GM12892 (cell line): ENCODE results near the gene HSD17B7.

Source experiments
- POLR2A ChIP-seq: IDR thresholded peaks from 2 replicates; pipeline ENCODE4 v1.6.1; 2011; ENCODE audit warnings: low read depth, low read length, control low read depth
- POLR2AphosphoS5 ChIP-seq: IDR thresholded peaks from 2 replicates; pipeline ENCODE4 v1.6.1; 2011; ENCODE audit warnings: low read depth, low read length, control low read depth
- TAF1 ChIP-seq: IDR thresholded peaks from 2 replicates; pipeline ENCODE4 v1.6.1; 2011; ENCODE audit warnings: low read depth, mild to moderate bottlenecking, control low read depth, low read length, borderline replicate concordance

DNA sequence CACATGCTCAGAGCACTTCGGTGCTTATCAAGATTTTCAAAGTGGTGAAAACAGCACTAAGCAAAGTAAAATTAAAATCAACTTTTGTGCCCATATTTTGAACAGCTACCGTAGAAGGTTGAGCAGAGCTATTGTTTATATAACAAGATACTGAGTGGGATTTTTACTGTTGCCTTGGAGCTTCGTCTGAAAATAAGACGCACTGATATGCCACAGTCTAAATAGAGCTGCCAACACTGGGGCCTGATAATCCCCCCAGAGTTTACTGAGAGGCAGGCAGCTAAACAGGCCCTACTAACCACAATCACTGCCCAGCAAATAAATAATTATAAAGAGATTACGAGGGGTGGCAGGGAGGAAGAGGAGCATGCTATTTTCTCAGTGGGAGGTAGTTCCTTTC is 71.1 kb downstream of the HSD17B7 start:
- TF ChIP-seq POLR2A (no peak), POLR2AphosphoS5 (no peak), TAF1 (no peak)
